Adipocyte (in vitro differentiated cells): ENCODE measurements around the gene MAST4.
A peak's percentile ranks its signal among the peaks of the same experiment; 100 is the strongest.
"Not testable (repeated sequence)": the region's sequence is repeated elsewhere in the genome, so short reads cannot be mapped to it uniquely, and the experiment has no call there.

ENCODE experiments used
- DNase-seq: peaks from one replicate; pipeline ENCODE4 v3.0.0-alpha.2; 2015; ENCODE audit warnings: low read depth
- H3K27me3 ChIP-seq: replicated peaks from 2 replicates; pipeline ENCODE4 v1.7.0; 2013; ENCODE audit warnings: mild to moderate bottlenecking, low read length, moderate library complexity; ENCODE audit not compliant: control insufficient read depth, insufficient read depth
- H3K36me3 ChIP-seq: 2 replicates; pipeline ENCODE4 v1.7.0; 2013; ENCODE audit warnings: low read length, mild to moderate bottlenecking, moderate library complexity; ENCODE audit not compliant: control insufficient read depth, insufficient read depth, severe bottlenecking
- H3K4me1 ChIP-seq: 2 replicates; pipeline ENCODE4 v1.7.0; 2013; ENCODE audit warnings: mild to moderate bottlenecking, low read length, moderate library complexity; ENCODE audit not compliant: control insufficient read depth, insufficient read depth
- H3K4me3 ChIP-seq: 2 replicates; pipeline ENCODE4 v1.7.0; 2013; ENCODE audit warnings: mild to moderate bottlenecking, low read length, moderate library complexity
- H3K9ac ChIP-seq: 2 replicates; pipeline ENCODE4 v1.7.0; 2013; ENCODE audit warnings: mild to moderate bottlenecking, low read length, moderate library complexity
- H3K9me3 ChIP-seq: 2 replicates; pipeline ENCODE4 v1.7.0; 2013; ENCODE audit warnings: mild to moderate bottlenecking, low read length, moderate library complexity; ENCODE audit not compliant: control insufficient read depth

Gene MAST4

GRCh38 chr5:67127347-67127895 lies 531.2 kb downstream of the MAST4 start:
- DNase-seq, H3K9me3 ChIP-seq, H3K4me3 ChIP-seq, H3K27me3 ChIP-seq, H3K4me1 ChIP-seq, H3K9ac ChIP-seq: not testable (repeated sequence)
- peaks cover 49% of the 10 kb centered on the region for H3K36me3 ChIP-seq

- no peaks in the 10 kb centered on the region for H3K9me3 ChIP-seq
- H3K4me1 ChIP-seq, result no peaks in the 10 kb centered on the region
- no peaks in the 10 kb centered on the region for H3K27me3 ChIP-seq
- H3K36me3 ChIP-seq, result peaks cover 42% of the 10 kb centered on the region
- H3K9ac ChIP-seq, result no peak overlapping the region
- DNase-seq, result no peak
- H3K4me3 ChIP-seq, result no peak overlapping the region
Measured at GRCh38 chr5:67129768-67130167, 533.6 kb downstream of the MAST4 start.

DNA sequence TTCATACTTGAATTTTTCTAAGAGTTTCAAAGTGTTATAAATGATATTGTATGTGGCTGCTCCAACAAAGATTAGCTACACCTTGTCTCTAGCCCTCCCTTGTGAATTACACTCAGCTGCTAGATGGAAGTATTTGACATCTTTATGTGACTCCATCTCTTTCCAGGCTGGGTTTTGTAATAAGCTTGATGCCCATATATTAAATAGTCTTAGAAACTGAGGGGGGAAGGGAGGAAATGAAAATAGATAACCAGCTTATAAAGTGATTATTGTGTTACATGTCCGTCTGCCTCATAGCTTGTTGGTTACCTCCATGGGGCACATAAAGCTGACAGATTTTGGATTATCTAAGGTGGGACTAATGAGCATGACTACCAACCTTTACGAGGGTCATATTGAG lies 537.0 kb downstream of the MAST4 start:
- H3K9ac ChIP-seq, result no peak overlapping the region
- peaks cover 70% of the 10 kb centered on the region for H3K36me3 ChIP-seq
- H3K27me3 ChIP-seq, result no peaks in the 10 kb centered on the region
- no peaks in the 10 kb centered on the region for H3K9me3 ChIP-seq
- no peak overlapping the region for H3K4me3 ChIP-seq
- no peak for DNase-seq
- H3K4me1 ChIP-seq, result no peaks in the 10 kb centered on the region

- DNase-seq, result no peak
- Histone ChIP-seq H3K9ac (no peak overlapping the region), H3K9me3 (no peaks in the 10 kb centered on the region), H3K27me3 (no peaks in the 10 kb centered on the region), H3K4me1 (no peaks in the 10 kb centered on the region), H3K4me3 (no peak overlapping the region), H3K36me3 (peaks cover 69% of the 10 kb centered on the region)
Measured at GRCh38 chr5:67133776-67134175, 537.6 kb downstream of the MAST4 start.

GRCh38 chr5:67135381-67135984 lies 539.3 kb downstream of the MAST4 start:
- no peaks in the 10 kb centered on the region for H3K27me3 ChIP-seq
- no peak overlapping the region for H3K4me3 ChIP-seq
- H3K9me3 ChIP-seq, result no peaks in the 10 kb centered on the region
- no peak for DNase-seq
- H3K9ac ChIP-seq, result no peak overlapping the region
- H3K4me1 ChIP-seq, result no peaks in the 10 kb centered on the region
- H3K36me3 ChIP-seq, result peaks cover 70% of the 10 kb centered on the region

GRCh38 chr5:67139030-67139429 lies 542.8 kb downstream of the MAST4 start:
- Histone ChIP-seq H3K27me3 (no peaks in the 10 kb centered on the region), H3K4me1 (no peaks in the 10 kb centered on the region), H3K36me3 (peaks cover 81% of the 10 kb centered on the region), H3K9ac (no peak overlapping the region), H3K4me3 (no peak overlapping the region), H3K9me3 (no peaks in the 10 kb centered on the region)
- DNase-seq, result no peak

DNA sequence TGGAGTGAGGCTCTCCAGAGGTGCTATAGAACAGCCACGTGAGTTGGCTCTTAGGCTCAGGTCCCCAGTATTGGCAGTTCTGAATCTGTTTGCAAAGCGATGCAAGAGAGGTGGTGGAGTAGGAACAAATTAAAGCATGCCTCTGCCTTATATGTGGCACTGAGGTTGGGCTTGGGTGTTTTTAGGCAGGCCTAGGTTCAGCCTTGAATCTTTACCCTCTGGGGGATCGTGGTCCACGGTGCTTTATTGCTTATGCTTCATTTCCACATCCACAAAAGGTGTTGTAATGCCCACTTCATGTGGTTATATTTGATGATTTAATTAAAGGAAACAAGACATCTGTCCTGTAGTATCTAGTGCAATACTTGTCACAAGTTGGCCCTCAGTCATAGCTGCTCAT lies 544.2 kb downstream of the MAST4 start:
- DNase-seq, result no peak
- H3K36me3 ChIP-seq, result peaks cover 85% of the 10 kb centered on the region

DNA sequence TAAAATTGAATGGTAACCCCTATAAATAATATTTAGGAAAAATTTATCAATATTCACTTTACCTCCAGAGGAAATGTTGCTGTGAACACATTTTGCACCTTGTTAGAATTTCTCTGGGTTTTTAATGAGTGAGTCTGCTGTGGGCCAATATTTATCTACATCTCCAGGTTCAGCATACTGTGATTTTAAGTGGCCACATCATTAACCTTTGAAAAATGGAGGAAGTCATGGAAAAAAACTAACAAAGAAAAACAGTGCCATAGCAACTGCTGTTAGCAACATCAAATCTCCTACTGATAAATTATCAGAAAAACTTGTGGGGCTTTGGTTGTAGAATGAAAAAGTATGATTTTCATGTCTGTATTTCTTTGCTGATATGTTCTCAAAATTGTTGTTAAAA lies 545.5 kb downstream of the MAST4 start:
- Histone ChIP-seq H3K4me3 (no peak overlapping the region), H3K36me3 (peaks cover 80% of the 10 kb centered on the region)
- no peak for DNase-seq

More for the DNA sequence above, 544.2 kb downstream of the MAST4 start:
- no peaks in the 10 kb centered on the region for H3K4me1 ChIP-seq
- H3K9me3 ChIP-seq, result no peaks in the 10 kb centered on the region
- no peaks in the 10 kb centered on the region for H3K27me3 ChIP-seq
- H3K9ac ChIP-seq, result no peak overlapping the region
- H3K4me3 ChIP-seq, result no peak overlapping the region

DNA sequence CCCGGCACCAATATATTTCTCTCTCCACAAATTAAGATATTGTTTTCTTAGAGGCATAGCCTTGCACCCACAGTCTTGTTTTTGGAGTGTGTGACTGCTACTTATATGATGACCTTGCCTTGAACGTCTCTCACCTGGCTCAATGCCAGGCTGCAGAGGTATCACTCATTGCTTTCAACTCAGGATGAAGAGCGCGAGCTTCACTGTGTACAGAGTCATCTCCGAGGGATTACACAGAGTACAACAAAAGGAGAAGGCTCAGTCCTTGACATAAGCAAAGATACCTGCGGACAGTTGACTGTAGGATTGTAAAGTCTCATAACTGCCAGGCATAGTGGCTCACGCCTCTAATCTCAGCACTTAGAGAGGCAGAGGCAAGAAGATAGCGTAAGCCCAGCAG lies 546.6 kb downstream of the MAST4 start:
- no peaks in the 10 kb centered on the region for H3K4me1 ChIP-seq
- H3K9me3 ChIP-seq, result no peaks in the 10 kb centered on the region
- DNase-seq, result no peak
- H3K36me3 ChIP-seq, result peaks cover 75% of the 10 kb centered on the region
- no peak overlapping the region for H3K9ac ChIP-seq
- no peak overlapping the region for H3K4me3 ChIP-seq
- H3K27me3 ChIP-seq, result no peaks in the 10 kb centered on the region

More for the DNA sequence above, 545.5 kb downstream of the MAST4 start:
- Histone ChIP-seq H3K27me3 (no peaks in the 10 kb centered on the region), H3K9me3 (no peaks in the 10 kb centered on the region), H3K9ac (no peak overlapping the region), H3K4me1 (no peaks in the 10 kb centered on the region)

DNA sequence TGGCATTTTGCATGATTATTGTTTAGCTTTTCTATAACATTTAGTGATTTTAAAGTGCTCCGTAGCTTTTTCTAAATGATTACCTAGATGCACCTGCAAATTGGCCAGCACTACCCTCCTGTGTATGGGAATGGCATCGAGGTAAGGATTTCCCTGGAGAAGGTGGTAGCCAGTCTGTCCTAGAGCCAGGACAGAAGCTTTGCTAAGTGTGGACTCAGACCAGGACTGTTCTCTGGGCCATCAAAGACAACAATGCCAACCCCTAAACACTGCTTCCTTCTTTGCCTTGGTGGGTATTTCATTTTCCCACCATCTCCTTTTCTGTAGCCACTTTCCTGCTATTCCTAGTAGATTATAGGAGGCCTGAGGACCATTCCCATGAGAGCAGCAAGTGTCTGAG lies 547.4 kb downstream of the MAST4 start:
- Histone ChIP-seq H3K4me1 (no peaks in the 10 kb centered on the region), H3K9ac (no peak overlapping the region), H3K9me3 (no peaks in the 10 kb centered on the region), H3K36me3 (peaks cover 71% of the 10 kb centered on the region), H3K27me3 (no peaks in the 10 kb centered on the region), H3K4me3 (no peak overlapping the region)
- DNase-seq, result no peak

DNA sequence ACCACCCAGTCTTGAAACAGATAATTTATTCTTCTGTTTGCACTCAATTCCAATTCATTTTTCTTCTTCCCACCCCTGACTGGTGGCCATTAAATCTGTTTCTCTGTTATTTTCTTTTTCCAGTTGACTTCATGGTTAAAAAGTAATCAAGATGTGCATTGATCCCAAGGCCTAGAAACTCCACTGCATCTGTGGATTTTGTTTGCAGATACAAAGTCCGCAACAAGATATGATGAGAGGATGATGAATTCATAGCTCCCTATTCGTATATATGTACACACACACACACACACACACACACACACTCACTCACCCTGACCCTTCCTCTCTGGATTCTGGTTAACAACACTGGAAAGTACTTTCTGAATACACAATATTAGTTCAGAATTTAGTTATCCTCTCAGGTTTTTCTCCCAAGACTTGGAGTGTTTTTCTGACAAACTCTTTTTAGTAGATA lies 548.0 kb downstream of the MAST4 start:
- H3K27me3 ChIP-seq, result no peaks in the 10 kb centered on the region
- H3K4me3 ChIP-seq, result no peak overlapping the region
- no peaks in the 10 kb centered on the region for H3K9me3 ChIP-seq
- peaks cover 67% of the 10 kb centered on the region for H3K36me3 ChIP-seq
- DNase-seq, result no peak
- H3K9ac ChIP-seq, result no peak overlapping the region
- H3K4me1 ChIP-seq, result peaks cover 6% of the 10 kb centered on the region

GRCh38 chr5:67146574-67146973 lies 550.4 kb downstream of the MAST4 start:
- H3K9me3 ChIP-seq, result no peaks in the 10 kb centered on the region
- peaks cover 61% of the 10 kb centered on the region for H3K36me3 ChIP-seq
- H3K9ac ChIP-seq, result no peak overlapping the region
- DNase-seq, result peak; percentile 77
- H3K4me3 ChIP-seq, result no peak overlapping the region
- no peaks in the 10 kb centered on the region for H3K27me3 ChIP-seq
- H3K4me1 ChIP-seq, result peaks cover 12% of the 10 kb centered on the region
